Renal cortical epithelial cell (primary cell): ENCODE data around the gene TBX21. TPM values are rescaled to one million over a fixed set of nuclear protein-coding genes. Genes with fewer than 3 reads are reported as not detected.
"Not testable (repeated sequence)": the region's sequence is repeated elsewhere in the genome, so short reads cannot be mapped to it uniquely, and the experiment has no call there.

Source experiments
- DNase-seq: peaks from one replicate; pipeline ENCODE4 v3.0.0-alpha.2; 2011; ENCODE audit warnings: low read depth
- total RNA-seq: library from RNA; depleted of rRNA; stranded (reverse); fragments of >200 nt; gene quantifications from 2 replicates; pipeline ENCODE4 v1.2.3, GENCODE V29; 2014

TBX21 gene
- total RNA-seq, 1 donor from 2014 or later = not detected

GRCh38 chr17:47730681-47731080 lies 2.4 kb upstream of the TBX21 start:
- DNase-seq = no peak

GRCh38 chr17:47731396-47731795 lies 1.6 kb upstream of the TBX21 start:
- no peak for DNase-seq

GRCh38 chr17:47732399-47733046 lies 513 bp upstream of the TBX21 start:
- no peak for DNase-seq

- DNase-seq = no peak
Measured at GRCh38 chr17:47733674-47734410, 806 bp downstream of the TBX21 start.

- no peak for DNase-seq
Measured at GRCh38 chr17:47735139-47735464, 2.1 kb downstream of the TBX21 start.

GRCh38 chr17:47735536-47736011 lies 2.5 kb downstream of the TBX21 start:
- no peak for DNase-seq

GRCh38 chr17:47736501-47737495 lies 3.8 kb downstream of the TBX21 start:
- no peak for DNase-seq

- no peak for DNase-seq
Measured at GRCh38 chr17:47738178-47738577, 5.1 kb downstream of the TBX21 start.

GRCh38 chr17:47739150-47739549 lies 6.1 kb downstream of the TBX21 start:
- no peak for DNase-seq

GRCh38 chr17:47739945-47740344 lies 6.9 kb downstream of the TBX21 start:
- DNase-seq = not testable (repeated sequence)

- no peak for DNase-seq
Measured at GRCh38 chr17:47741109-47741792, 8.2 kb downstream of the TBX21 start.

- no peak for DNase-seq
Measured at GRCh38 chr17:47741793-47742145, 8.7 kb downstream of the TBX21 start.

- no peak for DNase-seq
Measured at GRCh38 chr17:47742319-47743181, 9.5 kb downstream of the TBX21 start.

- no peak for DNase-seq
Measured at GRCh38 chr17:47744168-47745036, 11.4 kb downstream of the TBX21 start.

GRCh38 chr17:47745037-47745380 lies 12.0 kb downstream of the TBX21 start:
- no peak for DNase-seq

- no peak for DNase-seq
Measured at GRCh38 chr17:47751471-47751870, 18.4 kb downstream of the TBX21 start.

GRCh38 chr17:47757386-47757785 lies 24.4 kb downstream of the TBX21 start:
- DNase-seq = no peak

GRCh38 chr17:47760409-47761140 lies 27.5 kb downstream of the TBX21 start:
- no peak for DNase-seq

GRCh38 chr17:47762728-47763127 lies 29.7 kb downstream of the TBX21 start:
- DNase-seq = no peak
